Thyroid gland (tissue), 4 donors: ENCODE results near the gene DCHS1. TPM values are rescaled to one million over a fixed set of nuclear protein-coding genes. Genes with fewer than 3 reads are reported as not detected.

ENCODE experiments used
- DNase-seq, 2 donors: peaks; one replicate each; pipeline ENCODE4 v3.0.0-alpha.2; 2019
- H3K27ac ChIP-seq, 3 donors: fragments of 200-600 bp; sonication (generic); 1 replicate in 2 of 3; 2 replicates in 1 of 3; pipeline ENCODE4 v1.5.1; 2016 to 2019; ENCODE audit warnings: mild to moderate bottlenecking in 1 of 3, moderate library complexity in 1 of 3
- H3K27me3 ChIP-seq: fragments of 200-600 bp; sonication (generic); one replicate; pipeline ENCODE4 v1.5.1; 2019
- H3K36me3 ChIP-seq, 2 donors: fragments of 200-600 bp; sonication (generic); one replicate each; pipeline ENCODE4 v1.5.1; 2016 to 2019
- H3K4me1 ChIP-seq, 2 donors: fragments of 200-600 bp; sonication (generic); one replicate each; pipeline ENCODE4 v1.5.1; 2017 to 2019
- H3K4me3 ChIP-seq, 3 donors: fragments of 200-600 bp; sonication (generic); replicated peaks in 1 of 3; 1 replicate in 2 of 3; 2 replicates in 1 of 3; pipeline ENCODE4 v1.5.1; 2016; ENCODE audit warnings: mild to moderate bottlenecking in 1 of 3
- H3K9me3 ChIP-seq: fragments of 200-600 bp; sonication (generic); one replicate; pipeline ENCODE4 v1.5.1; 2017
- POLR2A ChIP-seq, 2 donors: fragments of 450-650 bp; IDR thresholded peaks; one replicate each; pipeline ENCODE4 v1.6.1; 2017; ENCODE audit warnings: antibody characterized with exemption in 2 of 2, mild to moderate bottlenecking in 2 of 2, moderate library complexity in 1 of 2
- WGBS, 2 donors: methylation state at CpG; one replicate each; pipeline ENCODE4 v1.1.5; 2017; 5-methylcytosine and 5-hydroxymethylcytosine counted together
- intact Hi-C: fragments of 100-400 bp; cut with DNase I; formaldehyde crosslinking; loops from one replicate; pipeline ENCODE4 v1.15.1; 2023
- total RNA-seq, 4 donors: library from RNA; depleted of rRNA; stranded (reverse); fragments of >200 nt; gene quantifications; one replicate each; pipeline ENCODE4 v1.2.3, GENCODE V29; 2016
- TF ChIP-seq, protein P1 (sequence below), 6 experiments: fragments of 200-600 bp in 3 of 6; fragments of 450-650 bp in 3 of 6; sonication (generic) in 3 of 6; IDR thresholded peaks; one replicate each; pipeline ENCODE4 v1.5.1; 2016 to 2019; ENCODE audit warnings: antibody characterized with exemption in 6 of 6, mild to moderate bottlenecking in 2 of 6, inconsistent platforms in 1 of 6, moderate library complexity in 1 of 6

Gene DCHS1
- total RNA-seq, 4 donors from 2014 or later, result 5.6 to 14.4 (median 9.6) TPM

GRCh38 chr11:6648501-6648900, 7.1 kb downstream of the DCHS1 start:
- H3K4me1 ChIP-seq, result peaks cover 0 to 16% of the 10 kb centered on the region in 2 donors
- no peak overlapping the region for H3K4me3 ChIP-seq
- no peak overlapping the region for H3K27ac ChIP-seq
- WGBS, 2 donors, result 63 to 69% methylated on average over 1 of the region's 1 CpG
- intact Hi-C loops, result no loop called here
- DNase-seq, result no peak
- H3K27me3 ChIP-seq, result no peaks in the 10 kb centered on the region
- no peaks in the 10 kb centered on the region for H3K36me3 ChIP-seq
- no peak for TF ChIP-seq POLR2A (IDR thresholded peaks at IDR 0.05)
- TF ChIP-seq, protein P1, sequence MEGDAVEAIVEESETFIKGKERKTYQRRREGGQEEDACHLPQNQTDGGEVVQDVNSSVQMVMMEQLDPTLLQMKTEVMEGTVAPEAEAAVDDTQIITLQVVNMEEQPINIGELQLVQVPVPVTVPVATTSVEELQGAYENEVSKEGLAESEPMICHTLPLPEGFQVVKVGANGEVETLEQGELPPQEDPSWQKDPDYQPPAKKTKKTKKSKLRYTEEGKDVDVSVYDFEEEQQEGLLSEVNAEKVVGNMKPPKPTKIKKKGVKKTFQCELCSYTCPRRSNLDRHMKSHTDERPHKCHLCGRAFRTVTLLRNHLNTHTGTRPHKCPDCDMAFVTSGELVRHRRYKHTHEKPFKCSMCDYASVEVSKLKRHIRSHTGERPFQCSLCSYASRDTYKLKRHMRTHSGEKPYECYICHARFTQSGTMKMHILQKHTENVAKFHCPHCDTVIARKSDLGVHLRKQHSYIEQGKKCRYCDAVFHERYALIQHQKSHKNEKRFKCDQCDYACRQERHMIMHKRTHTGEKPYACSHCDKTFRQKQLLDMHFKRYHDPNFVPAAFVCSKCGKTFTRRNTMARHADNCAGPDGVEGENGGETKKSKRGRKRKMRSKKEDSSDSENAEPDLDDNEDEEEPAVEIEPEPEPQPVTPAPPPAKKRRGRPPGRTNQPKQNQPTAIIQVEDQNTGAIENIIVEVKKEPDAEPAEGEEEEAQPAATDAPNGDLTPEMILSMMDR (IDR thresholded peaks at IDR 0.05), result no peak
- no peaks in the 10 kb centered on the region for H3K9me3 ChIP-seq

- H3K9me3 ChIP-seq, result no peaks in the 10 kb centered on the region
- DNase-seq, result no peak
- TF ChIP-seq POLR2A (IDR thresholded peaks at IDR 0.05), result no peak
- TF ChIP-seq, protein P1 (IDR thresholded peaks at IDR 0.05), result no peak
- intact Hi-C loops, result no loop called here
- no peaks in the 10 kb centered on the region for H3K36me3 ChIP-seq
- H3K4me1 ChIP-seq, result peaks cover 0 to 16% of the 10 kb centered on the region in 2 donors
- H3K27ac ChIP-seq, result peak overlapping the region in 2 of 3 donors; percentile 42 to 68
- 89 to 92% methylated on average over 2 of the region's 2 CpGs for WGBS, 2 donors
- H3K4me3 ChIP-seq, result no peak overlapping the region
- no peaks in the 10 kb centered on the region for H3K27me3 ChIP-seq
Observed at GRCh38 chr11:6647836-6648235, 7.8 kb downstream of the DCHS1 start.

DNA sequence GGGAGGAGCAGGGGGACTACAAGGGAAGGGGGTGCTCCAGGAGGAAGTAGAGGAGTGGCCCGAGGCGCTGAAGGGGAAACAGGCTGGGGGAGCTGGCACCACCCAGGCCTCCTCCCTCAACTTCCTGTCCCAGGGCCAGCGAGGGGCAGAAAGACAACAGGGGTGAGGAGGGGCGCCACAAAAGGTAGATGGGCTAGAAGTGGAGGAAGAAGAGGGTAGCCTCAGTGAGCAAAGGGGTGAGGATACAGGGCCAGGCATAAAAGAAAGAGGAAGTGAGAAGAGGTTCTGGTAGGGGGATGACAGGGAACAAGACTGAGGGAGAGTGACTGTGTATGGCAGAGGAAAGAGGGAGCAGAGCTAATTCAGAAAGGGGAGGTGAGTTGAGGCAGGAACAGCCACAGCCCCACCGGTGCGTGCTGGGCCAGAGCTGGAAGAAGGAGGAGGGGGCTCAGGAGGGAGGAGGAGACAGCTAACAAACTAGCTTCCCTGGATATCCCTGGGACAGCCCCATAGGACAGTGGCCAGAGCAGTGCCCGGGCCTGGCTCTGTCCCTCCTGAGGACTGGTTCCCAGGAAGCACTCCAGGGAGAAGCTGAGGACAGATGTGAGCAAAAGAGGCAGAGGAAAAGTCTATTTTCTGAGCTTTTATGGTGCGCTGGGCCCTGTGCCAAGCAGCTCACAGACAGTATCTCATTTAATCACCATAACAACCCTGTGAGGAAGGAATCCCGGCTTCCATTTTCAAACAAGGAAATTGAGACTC, 8.5 kb downstream of the DCHS1 start:
- Histone ChIP-seq H3K4me3 (no peak overlapping the region), H3K27me3 (no peaks in the 10 kb centered on the region)
- WGBS, 2 donors, result 49 to 51% methylated on average over 9 of the region's 9 CpGs

GRCh38 chr11:6646576-6646917, 9.1 kb downstream of the DCHS1 start:
- no peak for DNase-seq
- 49 to 68% methylated on average over 3 of the region's 3 CpGs for WGBS, 2 donors
- Histone ChIP-seq H3K27me3 (no peaks in the 10 kb centered on the region), H3K4me3 (no peak overlapping the region), H3K36me3 (no peaks in the 10 kb centered on the region), H3K27ac (peak overlapping the region in 2 of 3 donors; percentile 42 to 68), H3K9me3 (no peaks in the 10 kb centered on the region), H3K4me1 (peaks cover 0 to 16% of the 10 kb centered on the region in 2 donors)
- intact Hi-C loops, result no loop called here
- TF ChIP-seq POLR2A (IDR thresholded peaks at IDR 0.05), result no peak

More for the DNA sequence above, 8.5 kb downstream of the DCHS1 start:
- Histone ChIP-seq H3K27ac (peak overlapping the region in 2 of 3 donors; percentile 42 to 68), H3K36me3 (no peaks in the 10 kb centered on the region), H3K4me1 (peaks cover 0 to 16% of the 10 kb centered on the region in 2 donors), H3K9me3 (no peaks in the 10 kb centered on the region)
- intact Hi-C loops, result no loop called here
- TF ChIP-seq, protein P1 (IDR thresholded peaks at IDR 0.05), result no peak
- TF ChIP-seq POLR2A (IDR thresholded peaks at IDR 0.05), result no peak
- DNase-seq, result no peak

DNA sequence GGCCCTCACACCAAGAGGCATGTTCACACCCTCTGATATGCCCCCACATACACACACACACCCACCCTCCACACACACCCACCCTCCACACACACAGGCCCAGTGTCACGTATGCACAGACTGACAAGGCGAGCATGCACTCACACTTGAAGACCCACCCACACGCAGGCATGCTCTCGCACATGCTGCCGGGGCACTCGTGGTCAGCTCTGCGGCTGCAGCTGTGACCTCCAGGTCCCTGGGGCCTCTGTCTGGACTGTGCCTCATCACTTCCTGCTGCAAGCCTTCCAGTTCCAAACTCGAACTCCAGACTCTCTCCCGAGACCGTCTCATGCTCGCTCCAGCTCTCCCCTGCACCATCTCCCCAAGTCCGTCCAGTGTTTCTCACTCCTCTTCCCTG, 9.5 kb downstream of the DCHS1 start:
- H3K27ac ChIP-seq, result peak overlapping the region in 2 of 3 donors; percentile 42 to 68
- intact Hi-C loops, result no loop called here
- H3K4me3 ChIP-seq, result no peak overlapping the region
- WGBS, 2 donors, result 66 to 68% methylated on average over 12 of the region's 12 CpGs
- DNase-seq, result no peak
- no peaks in the 10 kb centered on the region for H3K27me3 ChIP-seq
- no peaks in the 10 kb centered on the region for H3K36me3 ChIP-seq
- TF ChIP-seq, protein P1 (IDR thresholded peaks at IDR 0.05), result no peak
- no peak for TF ChIP-seq POLR2A (IDR thresholded peaks at IDR 0.05)
- H3K9me3 ChIP-seq, result no peaks in the 10 kb centered on the region
- peaks cover 0 to 16% of the 10 kb centered on the region in 2 donors for H3K4me1 ChIP-seq
